T-helper 1 cell (primary cell): Measurements from ENCODE around the gene PRM3.

Experiments
- DNase-seq, 5 donors: peaks; one replicate each; pipeline ENCODE4 v3.0.0-alpha.2; 2012 to 2020
- total RNA-seq, 4 donors: gene quantifications; one replicate each; lab custom pipeline; 2026; lab: John Stamatoyannopoulos, UW

PRM3 gene
- total RNA-seq = 0 reads per million in 4 donors

GRCh38 chr16:11272921-11273720 lies at the start of gene PRM3:
Gene PRM3 (minus strand): TSS chr16:11273629. CDS start chr16:11273595, 34 bp downstream.
- DNase-seq = no peak

- no peak for DNase-seq
These were observed 49.4 kb upstream of the PRM3 start for GRCh38 chr16:11322823-11323222.

GRCh38 chr16:11321662-11322061 lies 48.2 kb upstream of the PRM3 start:
- DNase-seq = no peak

GRCh38 chr16:11320170-11320569 lies 46.7 kb upstream of the PRM3 start:
- DNase-seq = no peak

- no peak for DNase-seq
These were observed 46.2 kb upstream of the PRM3 start for GRCh38 chr16:11319529-11320146.

GRCh38 chr16:11318817-11319216 lies 45.4 kb upstream of the PRM3 start:
- DNase-seq = no peak

GRCh38 chr16:11316331-11317015 lies 43.0 kb upstream of the PRM3 start:
- DNase-seq = no peak

GRCh38 chr16:11315510-11315909 lies 42.1 kb upstream of the PRM3 start:
- DNase-seq = no peak

GRCh38 chr16:11314309-11314894 lies 41.0 kb upstream of the PRM3 start:
- DNase-seq = no peak

GRCh38 chr16:11313493-11314308 lies 40.3 kb upstream of the PRM3 start:
- DNase-seq = no peak

GRCh38 chr16:11312718-11313492 lies 39.5 kb upstream of the PRM3 start:
- DNase-seq = peak in 2 of 5 donors; percentile 15 to 38

- DNase-seq = peak in 1 of 5 donors; percentile 76
These were observed 37.6 kb upstream of the PRM3 start for GRCh38 chr16:11310997-11311561.

- no peak for DNase-seq
These were observed 37.2 kb upstream of the PRM3 start for GRCh38 chr16:11310634-11310977.

GRCh38 chr16:11309895-11310633 lies 36.6 kb upstream of the PRM3 start:
- no peak for DNase-seq

- no peak for DNase-seq
These were observed 35.3 kb upstream of the PRM3 start for GRCh38 chr16:11308493-11309283.

GRCh38 chr16:11307639-11308492 lies 34.4 kb upstream of the PRM3 start:
- no peak for DNase-seq

GRCh38 chr16:11306997-11307638 lies 33.7 kb upstream of the PRM3 start:
- DNase-seq = peak in 1 of 5 donors; percentile 46

GRCh38 chr16:11306381-11306780 lies 33.0 kb upstream of the PRM3 start:
- DNase-seq = no peak
